NCI-H2081 treated with DMSO at 0.1 percent for 48 hours (cell line): ENCODE measurements around the gene TP53TG3C.
"Not testable (repeated sequence)": the region's sequence is repeated elsewhere in the genome, so short reads cannot be mapped to it uniquely, and the experiment has no call there.

Experiments used
- DNase-seq: peaks from one replicate; lab custom pipeline; 2025; lab: John Stamatoyannopoulos, UW

TP53TG3C gene

GRCh38 chr16:33193926-33194325 lies at the start of gene TP53TG3C:
Gene TP53TG3C, plus strand, starts transcription at chr16:33194226. Its CDS starts 68 bp downstream, at chr16:33194294.
- not testable (repeated sequence) for DNase-seq
